SK-N-SH (cell line): ENCODE results near the gene FKBP5. TPM values are rescaled to one million over a fixed set of nuclear protein-coding genes. Genes with fewer than 3 reads are reported as not detected.

Source experiments
- CTCF ChIA-PET: fragments of 300-600, 350-600 bp; formaldehyde crosslinking; extraction: SDS; loops from one replicate; lab custom pipeline; 2021; lab: Yijun Ruan, JAX
- POLR2A ChIA-PET: fragments of 350-600 bp; sonication (Branson Sonifier 250); formaldehyde crosslinking; extraction: SDS; loops from one replicate; lab custom pipeline; 2020; ENCODE audit warnings: antibody characterized with exemption, inconsistent platforms; lab: Yijun Ruan, JAX
- DNase-seq: peaks from one replicate; pipeline ENCODE4 v3.0.0; 2012
- H2AFZ ChIP-seq: fragments of 200-600 bp; sonication (generic); 2 replicates; pipeline ENCODE4 v1.8.1; 2016; ENCODE audit warnings: antibody characterized with exemption, mild to moderate bottlenecking, low read depth
- H3F3A ChIP-seq: fragments of 200-600 bp; sonication (generic); replicated peaks from 2 replicates; pipeline ENCODE3; 2016; ENCODE audit warnings: antibody characterized with exemption, mild to moderate bottlenecking; ENCODE audit not compliant: insufficient read depth
- H3K27ac ChIP-seq, 2 experiments: fragments of 200-500 bp in 1 of 2; fragments of 200-600 bp in 1 of 2; sonication (Bioruptor generic) in 1 of 2; sonication (generic), shearing (Covaris generic) in 1 of 2; 2 replicates each; pipeline versions ENCODE4 v1.5.1 to v1.6.1; 2014 to 2016; ENCODE audit warnings: low read depth in 2 of 2, inconsistent platforms in 1 of 2, low read length in 1 of 2, mild to moderate bottlenecking in 1 of 2, mixed read lengths in 1 of 2
- H3K27me3 ChIP-seq: fragments of 200-600 bp; sonication (generic), shearing (Covaris generic); 2 replicates; pipeline ENCODE4 v1.6.1; 2016; ENCODE audit warnings: mixed run types; ENCODE audit not compliant: insufficient read depth
- H3K36me3 ChIP-seq, 2 experiments: fragments of 200-500 bp in 1 of 2; fragments of 200-600 bp in 1 of 2; sonication (Bioruptor generic) in 1 of 2; sonication (generic) in 1 of 2; replicated peaks in 1 of 2; 2 replicates each; pipeline versions ENCODE3 to v1.5.1; 2014 to 2016; ENCODE audit warnings: low read length in 1 of 2, mild to moderate bottlenecking in 1 of 2; ENCODE audit not compliant: insufficient read depth in 2 of 2, control insufficient read depth in 1 of 2
- H3K4me1 ChIP-seq, 2 experiments: fragments of 200-500 bp in 1 of 2; fragments of 200-600 bp in 1 of 2; sonication (Bioruptor generic) in 1 of 2; sonication (generic), shearing (Covaris generic) in 1 of 2; 2 replicates each; pipeline versions ENCODE4 v1.5.1 to v1.6.1; 2014 to 2016; ENCODE audit warnings: low read depth in 1 of 2, low read length in 1 of 2, mixed run types in 1 of 2; ENCODE audit not compliant: insufficient read depth in 2 of 2, control insufficient read depth in 1 of 2
- H3K4me2 ChIP-seq: fragments of 200-600 bp; sonication (generic), shearing (Covaris generic); 2 replicates; pipeline ENCODE4 v1.6.1; 2017; ENCODE audit warnings: mixed run types
- H3K4me3 ChIP-seq, 2 experiments: fragments of 200-500 bp in 1 of 2; fragments of 200-600 bp in 1 of 2; sonication (Bioruptor generic) in 1 of 2; sonication (generic), shearing (Covaris generic) in 1 of 2; 2 replicates each; pipeline versions ENCODE4 v1.5.1 to v1.8.1; 2014 to 2016; ENCODE audit warnings: low read depth in 2 of 2, inconsistent platforms in 1 of 2, low read length in 1 of 2, mild to moderate bottlenecking in 1 of 2, mixed read lengths in 1 of 2, moderate library complexity in 1 of 2
- H3K79me2 ChIP-seq: fragments of 200-600 bp; sonication (generic); 2 replicates; pipeline ENCODE4 v1.8.1; 2017; ENCODE audit warnings: mild to moderate bottlenecking; ENCODE audit not compliant: insufficient read depth
- H3K9ac ChIP-seq: fragments of 200-600 bp; sonication (generic); 2 replicates; pipeline ENCODE4 v1.6.1; 2017; ENCODE audit warnings: mixed run types
- H3K9me2 ChIP-seq: fragments of 200-600 bp; sonication (generic); 2 replicates; pipeline ENCODE4 v1.6.1; 2017; ENCODE audit warnings: mixed run types
- H3K9me3 ChIP-seq: fragments of 200-600 bp; sonication (generic); 2 replicates; pipeline ENCODE4 v1.6.1; 2017; ENCODE audit warnings: mixed run types, mild to moderate bottlenecking, moderate library complexity
- H4K20me1 ChIP-seq: fragments of 200-600 bp; sonication (generic); 2 replicates; pipeline ENCODE4 v1.6.1; 2017; ENCODE audit warnings: mild to moderate bottlenecking, mixed run types; ENCODE audit not compliant: insufficient read depth
- CHD2 ChIP-seq: fragments of 150-350 bp; IDR thresholded peaks from 2 replicates; pipeline ENCODE4 v1.6.1; 2018; ENCODE audit warnings: low read length; ENCODE audit not compliant: partially characterized antibody
- ELF1 ChIP-seq: IDR thresholded peaks from 2 replicates; pipeline ENCODE4 v1.4.0; 2012
- EP300 ChIP-seq, 2 experiments: IDR thresholded peaks; 2 replicates each; pipeline versions ENCODE4 v1.4.0 to v1.6.1; 2012; ENCODE audit warnings: borderline replicate concordance in 1 of 2, low read depth in 1 of 2, low read length in 1 of 2
- EZH2phosphoT487 ChIP-seq: fragments of 200-600 bp; sonication (generic); IDR thresholded peaks from 2 replicates; pipeline ENCODE4 v1.6.1; 2017; ENCODE audit warnings: low read depth, mixed run types, mild to moderate bottlenecking, antibody characterized with exemption, moderate library complexity, borderline replicate concordance
- FOSL2 ChIP-seq: IDR thresholded peaks from 2 replicates; pipeline ENCODE4 v1.4.0; 2012; ENCODE audit warnings: low read depth, mild to moderate bottlenecking, moderate library complexity, borderline replicate concordance
- FOXJ3 ChIP-seq: sonication (generic); formaldehyde crosslinking; IDR thresholded peaks from 2 replicates; pipeline ENCODE4 v1.5.1; 2020; ENCODE audit warnings: mild to moderate bottlenecking, missing genetic modification reagents
- GATA2 ChIP-seq: sonication (generic); formaldehyde crosslinking; IDR thresholded peaks from 2 replicates; pipeline ENCODE4 v1.5.0; 2020; ENCODE audit warnings: mild to moderate bottlenecking, missing genetic modification reagents
- MAX ChIP-seq: IDR thresholded peaks from 2 replicates; pipeline ENCODE4 v1.4.0; 2012; ENCODE audit warnings: low read depth
- MEF2A ChIP-seq: IDR thresholded peaks from 2 replicates; pipeline ENCODE4 v1.4.0; 2012; ENCODE audit warnings: low read depth, borderline replicate concordance
- RCOR1 ChIP-seq: fragments of 150-350 bp; IDR thresholded peaks from 2 replicates; pipeline ENCODE4 v1.6.1; 2017; ENCODE audit warnings: antibody characterized with exemption, low read length
- RXRA ChIP-seq: IDR thresholded peaks from 2 replicates; pipeline ENCODE4 v1.4.0; 2012; ENCODE audit warnings: low read depth, mild to moderate bottlenecking, borderline replicate concordance
- SIN3A ChIP-seq: IDR thresholded peaks from 2 replicates; pipeline ENCODE4 v1.6.1; 2012; ENCODE audit warnings: low read depth, mild to moderate bottlenecking, low read length, moderate library complexity, borderline replicate concordance
- TCF12 ChIP-seq: IDR thresholded peaks from 2 replicates; pipeline ENCODE4 v1.4.0; 2012
- TEAD4 ChIP-seq: IDR thresholded peaks from 2 replicates; pipeline ENCODE4 v1.4.0; 2012; ENCODE audit warnings: mild to moderate bottlenecking, borderline replicate concordance; ENCODE audit not compliant: insufficient read depth
- YY1 ChIP-seq: IDR thresholded peaks from 2 replicates; pipeline ENCODE4 v1.4.0; 2012; ENCODE audit warnings: low read depth, mild to moderate bottlenecking
- WGBS: methylation state at CpG from one replicate; pipeline ENCODE4 v1.1.6; 2017; ENCODE audit warnings: low lambda C conversion rate; 5-methylcytosine and 5-hydroxymethylcytosine counted together
- polyA plus RNA-seq, 3 experiments: library from polyadenylated mRNA; depleted of rRNA; stranded (reverse); fragments of >200 nt; gene quantifications; 2 replicates each; pipeline ENCODE4 v1.2.3, GENCODE V29; 2012
- TF ChIP-seq, protein P1 (sequence below): IDR thresholded peaks from 2 replicates; pipeline ENCODE4 v1.6.1; 2012; ENCODE audit warnings: mild to moderate bottlenecking, low read depth, low read length, moderate library complexity
- TF ChIP-seq, protein P2 (sequence below): fragments of 150-350 bp; IDR thresholded peaks from 2 replicates; pipeline ENCODE4 v1.6.1; 2017; ENCODE audit warnings: antibody characterized with exemption, low read length, low read depth, borderline replicate concordance
- TF ChIP-seq, protein P3 (sequence below): fragments of 200-600 bp; sonication (generic); IDR thresholded peaks from 2 replicates; pipeline ENCODE4 v1.6.1; 2017; ENCODE audit warnings: antibody characterized with exemption, mild to moderate bottlenecking, moderate library complexity

FKBP5 gene
- polyA plus RNA-seq, 1 of the 3 experiments (the other 2 are of a cell fraction), result 5.1 TPM

DNA sequence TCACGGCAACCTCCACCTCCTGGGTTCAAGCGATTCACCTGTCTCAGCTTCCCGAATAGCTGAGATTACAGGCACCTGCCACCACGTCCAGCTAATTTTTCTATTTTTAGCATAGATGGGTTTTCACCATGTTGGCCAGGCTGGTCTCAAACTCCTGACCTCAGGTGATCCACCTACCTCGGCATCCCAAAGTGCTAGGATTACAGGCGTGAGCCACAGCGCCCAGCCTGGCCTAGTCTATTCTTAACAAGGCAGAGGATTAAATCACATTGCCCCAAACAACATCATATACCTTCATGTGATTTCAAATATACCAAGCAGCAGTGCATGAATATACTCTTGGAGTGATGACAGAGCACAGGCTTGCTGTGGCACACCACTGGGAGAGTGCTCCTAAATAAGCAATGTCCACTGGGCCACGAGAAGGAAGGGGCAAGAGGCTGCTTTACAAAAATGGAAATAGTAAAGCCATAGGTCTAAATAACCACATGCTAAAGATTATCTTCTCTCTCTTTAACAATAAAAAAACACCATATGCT, 99.4 kb downstream of the FKBP5 start:
- CTCF ChIA-PET, result interaction anchor here (1.1 to 16.4 kb wide), 5 partner anchors 66 to 146 kb away, joined by 3 to 271 read pairs (median 6); partner anchors contain the start of gene ARMC12
- Histone ChIP-seq H3K27ac (no peak overlapping the region), H3K27me3 (no peaks in the 10 kb centered on the region), H3K79me2 (no peaks in the 10 kb centered on the region), H3F3A (peaks cover 6% of the 10 kb centered on the region), H3K9me3 (no peaks in the 10 kb centered on the region), H2AFZ (no peak overlapping the region), H3K4me3 (no peak overlapping the region), H3K4me1 (peaks cover 3 to 14% of the 10 kb centered on the region in 2 experiments; a peak in 3 of 4 replicates), H3K4me2 (no peak overlapping the region), H4K20me1 (no peaks in the 10 kb centered on the region), H3K9me2 (no peaks in the 10 kb centered on the region), H3K36me3 (no peaks in the 10 kb centered on the region), H3K9ac (no peak overlapping the region)
- POLR2A ChIA-PET, result no interaction called here
- no peak for DNase-seq
- no peak for TF ChIP-seq YY1
- TF ChIP-seq SIN3A, result no peak
- TF ChIP-seq MEF2A, result no peak
- no peak for TF ChIP-seq ELF1
- no peak for TF ChIP-seq FOXJ3 (CRISPR knock-in tag)
- no peak for TF ChIP-seq EZH2phosphoT487
- TF ChIP-seq TCF12, result no peak
- TF ChIP-seq CHD2, result no peak
- TF ChIP-seq GATA2 (CRISPR knock-in tag), result no peak
- TF ChIP-seq RCOR1, result no peak
- TF ChIP-seq, protein P1, sequence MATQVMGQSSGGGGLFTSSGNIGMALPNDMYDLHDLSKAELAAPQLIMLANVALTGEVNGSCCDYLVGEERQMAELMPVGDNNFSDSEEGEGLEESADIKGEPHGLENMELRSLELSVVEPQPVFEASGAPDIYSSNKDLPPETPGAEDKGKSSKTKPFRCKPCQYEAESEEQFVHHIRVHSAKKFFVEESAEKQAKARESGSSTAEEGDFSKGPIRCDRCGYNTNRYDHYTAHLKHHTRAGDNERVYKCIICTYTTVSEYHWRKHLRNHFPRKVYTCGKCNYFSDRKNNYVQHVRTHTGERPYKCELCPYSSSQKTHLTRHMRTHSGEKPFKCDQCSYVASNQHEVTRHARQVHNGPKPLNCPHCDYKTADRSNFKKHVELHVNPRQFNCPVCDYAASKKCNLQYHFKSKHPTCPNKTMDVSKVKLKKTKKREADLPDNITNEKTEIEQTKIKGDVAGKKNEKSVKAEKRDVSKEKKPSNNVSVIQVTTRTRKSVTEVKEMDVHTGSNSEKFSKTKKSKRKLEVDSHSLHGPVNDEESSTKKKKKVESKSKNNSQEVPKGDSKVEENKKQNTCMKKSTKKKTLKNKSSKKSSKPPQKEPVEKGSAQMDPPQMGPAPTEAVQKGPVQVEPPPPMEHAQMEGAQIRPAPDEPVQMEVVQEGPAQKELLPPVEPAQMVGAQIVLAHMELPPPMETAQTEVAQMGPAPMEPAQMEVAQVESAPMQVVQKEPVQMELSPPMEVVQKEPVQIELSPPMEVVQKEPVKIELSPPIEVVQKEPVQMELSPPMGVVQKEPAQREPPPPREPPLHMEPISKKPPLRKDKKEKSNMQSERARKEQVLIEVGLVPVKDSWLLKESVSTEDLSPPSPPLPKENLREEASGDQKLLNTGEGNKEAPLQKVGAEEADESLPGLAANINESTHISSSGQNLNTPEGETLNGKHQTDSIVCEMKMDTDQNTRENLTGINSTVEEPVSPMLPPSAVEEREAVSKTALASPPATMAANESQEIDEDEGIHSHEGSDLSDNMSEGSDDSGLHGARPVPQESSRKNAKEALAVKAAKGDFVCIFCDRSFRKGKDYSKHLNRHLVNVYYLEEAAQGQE, result no peak
- TF ChIP-seq FOSL2, result no peak
- no peak for TF ChIP-seq RXRA
- no peak for TF ChIP-seq MAX
- TF ChIP-seq, protein P2, sequence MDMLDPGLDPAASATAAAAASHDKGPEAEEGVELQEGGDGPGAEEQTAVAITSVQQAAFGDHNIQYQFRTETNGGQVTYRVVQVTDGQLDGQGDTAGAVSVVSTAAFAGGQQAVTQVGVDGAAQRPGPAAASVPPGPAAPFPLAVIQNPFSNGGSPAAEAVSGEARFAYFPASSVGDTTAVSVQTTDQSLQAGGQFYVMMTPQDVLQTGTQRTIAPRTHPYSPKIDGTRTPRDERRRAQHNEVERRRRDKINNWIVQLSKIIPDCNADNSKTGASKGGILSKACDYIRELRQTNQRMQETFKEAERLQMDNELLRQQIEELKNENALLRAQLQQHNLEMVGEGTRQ, result no peak
- TF ChIP-seq EP300 (IDR thresholded peaks at IDR 0.05; ENCODE audit: borderline replicate concordance in 1 of 2, low read depth in 1 of 2, low read length in 1 of 2), result no peak
- TF ChIP-seq, protein P3, sequence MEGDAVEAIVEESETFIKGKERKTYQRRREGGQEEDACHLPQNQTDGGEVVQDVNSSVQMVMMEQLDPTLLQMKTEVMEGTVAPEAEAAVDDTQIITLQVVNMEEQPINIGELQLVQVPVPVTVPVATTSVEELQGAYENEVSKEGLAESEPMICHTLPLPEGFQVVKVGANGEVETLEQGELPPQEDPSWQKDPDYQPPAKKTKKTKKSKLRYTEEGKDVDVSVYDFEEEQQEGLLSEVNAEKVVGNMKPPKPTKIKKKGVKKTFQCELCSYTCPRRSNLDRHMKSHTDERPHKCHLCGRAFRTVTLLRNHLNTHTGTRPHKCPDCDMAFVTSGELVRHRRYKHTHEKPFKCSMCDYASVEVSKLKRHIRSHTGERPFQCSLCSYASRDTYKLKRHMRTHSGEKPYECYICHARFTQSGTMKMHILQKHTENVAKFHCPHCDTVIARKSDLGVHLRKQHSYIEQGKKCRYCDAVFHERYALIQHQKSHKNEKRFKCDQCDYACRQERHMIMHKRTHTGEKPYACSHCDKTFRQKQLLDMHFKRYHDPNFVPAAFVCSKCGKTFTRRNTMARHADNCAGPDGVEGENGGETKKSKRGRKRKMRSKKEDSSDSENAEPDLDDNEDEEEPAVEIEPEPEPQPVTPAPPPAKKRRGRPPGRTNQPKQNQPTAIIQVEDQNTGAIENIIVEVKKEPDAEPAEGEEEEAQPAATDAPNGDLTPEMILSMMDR, result no peak
- no peak for TF ChIP-seq TEAD4
- 94% methylated on average over 8 of the region's 8 CpGs for WGBS
